HepG2 (cell line): ENCODE data around the gene MMAA. TPM values are rescaled to one million over a fixed set of nuclear protein-coding genes. Genes with fewer than 3 reads are reported as not detected.
A peak's percentile ranks its signal among the peaks of the same experiment; 100 is the strongest.

Experiments used
- ATAC-seq: fragments of 200-7000 bp; cut with Tn5 transposase; 3 replicates; pipeline ENCODE4 v1.9.1; 2020; ENCODE audit warnings: mild to moderate bottlenecking, moderate library complexity
- BruUV-seq: library from RNA; stranded (reverse); fragments of 400-500 nt; replicated peaks from 2 replicates; lab custom pipeline; 2021; lab: Mats Ljungman, UMichigan
- CTCF ChIA-PET: fragments of 300-600 bp; formaldehyde crosslinking; extraction: SDS; loops from one replicate; lab custom pipeline; 2021; ENCODE audit warnings: low total read pairs, inconsistent platforms, low intra/inter-chr PET ratio; lab: Yijun Ruan, JAX
- POLR2A ChIA-PET: fragments of 350-600 bp; sonication (Branson Sonifier 250); formaldehyde crosslinking; loops from one replicate; lab custom pipeline; 2020; ENCODE audit warnings: antibody characterized with exemption, inconsistent platforms; lab: Yijun Ruan, JAX
- DNase-seq: peaks from one replicate; pipeline ENCODE4 v3.0.0-alpha.2; 2015; ENCODE audit warnings: low spot score
- FAIRE-seq: peaks from 3 replicates; lab custom pipeline; 2011; peaks lifted over from hg19 to GRCh38; lab: Jason Lieb, UNC
- H2AFZ ChIP-seq: one replicate; pipeline ENCODE4 v1.6.1; 2011; ENCODE audit warnings: low read length, inconsistent platforms
- H3K27ac ChIP-seq: fragments of 300-600 bp; 3 replicates; pipeline ENCODE4 v1.8.0; 2011; ENCODE audit warnings: mixed run types, mild to moderate bottlenecking, mixed read lengths, low read length, inconsistent platforms; ENCODE audit not compliant: insufficient read depth; ENCODE audit errors: extremely low read length
- H3K27me3 ChIP-seq, 2 experiments: fragments of 200-600 bp in 1 of 2; 2 replicates in 1 of 2; 3 replicates in 1 of 2; pipeline versions ENCODE4 v1.6.0 to v1.8.0; 2011; ENCODE audit warnings: low read length in 2 of 2, mild to moderate bottlenecking in 2 of 2, moderate library complexity in 2 of 2, inconsistent platforms in 1 of 2; ENCODE audit not compliant: insufficient read depth in 2 of 2, control insufficient read depth in 1 of 2
- H3K36me3 ChIP-seq, 2 experiments: fragments of 200-600 bp in 1 of 2; replicated peaks in 1 of 2; 2 replicates in 1 of 2; 3 replicates in 1 of 2; pipeline versions ENCODE4 v1.5.1 to v1.8.0; 2011; ENCODE audit warnings: low read length in 2 of 2, inconsistent platforms in 1 of 2; ENCODE audit not compliant: insufficient read depth in 2 of 2, control insufficient read depth in 1 of 2
- H3K4me1 ChIP-seq: 2 replicates; pipeline ENCODE4 v1.5.1; 2012; ENCODE audit warnings: low read length, inconsistent platforms; ENCODE audit not compliant: insufficient read depth
- H3K4me2 ChIP-seq: 2 replicates; pipeline ENCODE4 v1.6.0; 2011; ENCODE audit warnings: low read depth, low read length, inconsistent platforms
- H3K4me3 ChIP-seq, 3 experiments: fragments of 200-600 bp in 1 of 3; sonication (generic), shearing (Covaris generic) in 1 of 3; replicated peaks in 1 of 3; 2 replicates each; pipeline ENCODE4 v1.5.1; 2011 to 2016; ENCODE audit warnings: low read length in 3 of 3, inconsistent platforms in 2 of 3, low read depth in 2 of 3, mild to moderate bottlenecking in 2 of 3, control low read depth in 1 of 3, mixed read lengths in 1 of 3; ENCODE audit not compliant: insufficient read depth in 1 of 3
- H3K79me2 ChIP-seq: one replicate; pipeline ENCODE4 v1.6.1; 2011; ENCODE audit warnings: low read length, inconsistent platforms; ENCODE audit not compliant: insufficient read depth
- H3K9ac ChIP-seq: 2 replicates; pipeline ENCODE4 v1.6.0; 2011; ENCODE audit warnings: mild to moderate bottlenecking, low read depth, low read length, inconsistent platforms; ENCODE audit not compliant: insufficient read depth
- H3K9me3 ChIP-seq: 2 replicates; pipeline ENCODE4 v1.5.1; 2012; ENCODE audit warnings: mild to moderate bottlenecking, low read length
- H4K20me1 ChIP-seq: 2 replicates; pipeline ENCODE4 v1.6.0; 2011; ENCODE audit warnings: inconsistent platforms, mild to moderate bottlenecking, low read length, moderate library complexity; ENCODE audit not compliant: insufficient read depth
- BCL6 ChIP-seq: IDR thresholded peaks from 2 replicates; pipeline ENCODE4 v1.6.1; 2016; ENCODE audit warnings: missing genetic modification reagents, missing compliant biosample characterization
- CBX1 ChIP-seq: IDR thresholded peaks from one replicate; pipeline ENCODE4 v1.6.1; 2016; ENCODE audit warnings: antibody characterized with exemption, low read depth
- MAFF ChIP-seq: IDR thresholded peaks from 2 replicates; pipeline ENCODE4 v1.6.1; 2011; ENCODE audit warnings: low read depth, low read length, improper control_type of control experiment
- MAFK ChIP-seq, 2 experiments: IDR thresholded peaks in 1 of 2; conservative IDR thresholded peaks in 1 of 2; 2 replicates each; pipeline ENCODE4 v1.6.1; 2011; ENCODE audit warnings: improper control_type of control experiment in 2 of 2, low read length in 2 of 2
- NCOA1 ChIP-seq: sonication (generic); formaldehyde crosslinking; IDR thresholded peaks from 2 replicates; pipeline ENCODE4 v1.9.0; 2021; ENCODE audit warnings: missing genetic modification reagents
- SPEN ChIP-seq: sonication (generic); formaldehyde crosslinking; IDR thresholded peaks from 2 replicates; pipeline ENCODE4 v1.5.1; 2020; ENCODE audit warnings: low read depth, mild to moderate bottlenecking, missing genetic modification reagents
- SRSF1 ChIP-seq: fragments of 200-400 bp; formaldehyde crosslinking; optimal IDR thresholded peaks from 2 replicates; pipeline ENCODE3; 2017; ENCODE audit warnings: mild to moderate bottlenecking, low read depth, low read length, moderate library complexity
- SUZ12 ChIP-seq: fragments of 150-350 bp; IDR thresholded peaks from 2 replicates; pipeline ENCODE4 v1.6.1; 2014; ENCODE audit warnings: low read depth, low read length
- TAF1 ChIP-seq: sonication (generic); formaldehyde crosslinking; IDR thresholded peaks from 2 replicates; pipeline ENCODE4 v1.4.0; 2020; ENCODE audit warnings: missing genetic modification reagents
- THYN1 ChIP-seq: sonication (generic); formaldehyde crosslinking; IDR thresholded peaks from 2 replicates; pipeline ENCODE4 v1.8.1; 2023; ENCODE audit warnings: low read depth, mild to moderate bottlenecking, moderate library complexity, missing genetic modification reagents, borderline replicate concordance
- ZMYM3 ChIP-seq: sonication (generic); formaldehyde crosslinking; IDR thresholded peaks from 2 replicates; pipeline ENCODE4 v1.5.1; 2020; ENCODE audit warnings: mild to moderate bottlenecking, missing genetic modification reagents
- ZNF205 ChIP-seq: IDR thresholded peaks from 2 replicates; pipeline ENCODE4 v1.6.1; 2018; ENCODE audit warnings: missing biosample characterization, missing genetic modification reagents
- ZNF44 ChIP-seq: sonication (generic); formaldehyde crosslinking; IDR thresholded peaks from 2 replicates; pipeline ENCODE4 v1.5.1; 2020; ENCODE audit warnings: mild to moderate bottlenecking, missing genetic modification reagents
- WGBS: methylation state at CpG from one replicate; pipeline ENCODE4 v1.1.6; 2017; ENCODE audit warnings: low lambda C conversion rate; 5-methylcytosine and 5-hydroxymethylcytosine counted together
- in situ Hi-C: cut with HindIII; loops from 2 replicates; pipeline ENCODE4 v1.10.0; 2017; ENCODE audit warnings: low pct_unique_long_range_greater_than_20kb; ENCODE audit not compliant: extremely low pct_ligation_motif_present
- intact Hi-C: fragments of 100-400 bp; cut with micrococcal nuclease; formaldehyde crosslinking; loops from one replicate; pipeline ENCODE4 v1.10.0; 2022; ENCODE audit not compliant: unreplicated experiment
- polyA plus RNA-seq, 8 experiments: library from polyadenylated mRNA; depleted of rRNA in 3 of 8; stranded (reverse) in 7 of 8; unstranded in 1 of 8; fragments of >200 nt; fragmentation: Illumina TruSeq in 4 of 8; extraction: Trizol in 4 of 8; gene quantifications; 2 replicates each; pipeline versions ENCODE4 v1.2.1 to v1.2.3, GENCODE V29; 2011 to 2016; ENCODE audit warnings: low read depth in 4 of 8, missing spikeins in 1 of 8, mixed read lengths in 1 of 8; ENCODE audit not compliant: insufficient read depth in 1 of 8
- total RNA-seq, 5 experiments: library from RNA; depleted of rRNA; stranded (reverse); fragments of >200 nt; fragmentation: Illumina TruSeq; extraction: Trizol; gene quantifications; 2 replicates each; pipeline ENCODE4 v1.2.3, GENCODE V29; 2016; ENCODE audit warnings: low read depth in 1 of 5
- TF ChIP-seq, protein P1 (sequence below): sonication (generic); formaldehyde crosslinking; conservative IDR thresholded peaks from 2 replicates; pipeline ENCODE4 v1.4.0; 2020; ENCODE audit warnings: missing genetic modification reagents
- TF ChIP-seq, protein P2 (sequence below): sonication (generic); formaldehyde crosslinking; IDR thresholded peaks from 2 replicates; pipeline ENCODE4 v1.4.0; 2020; ENCODE audit warnings: mild to moderate bottlenecking, missing genetic modification reagents, borderline replicate concordance

MMAA gene
- total and polyA plus RNA-seq, 2 of the 13 experiments (the other 11 are each of a cell fraction or from before 2014, with no cell fraction given) = 1.3 to 2.8 TPM

DNA sequence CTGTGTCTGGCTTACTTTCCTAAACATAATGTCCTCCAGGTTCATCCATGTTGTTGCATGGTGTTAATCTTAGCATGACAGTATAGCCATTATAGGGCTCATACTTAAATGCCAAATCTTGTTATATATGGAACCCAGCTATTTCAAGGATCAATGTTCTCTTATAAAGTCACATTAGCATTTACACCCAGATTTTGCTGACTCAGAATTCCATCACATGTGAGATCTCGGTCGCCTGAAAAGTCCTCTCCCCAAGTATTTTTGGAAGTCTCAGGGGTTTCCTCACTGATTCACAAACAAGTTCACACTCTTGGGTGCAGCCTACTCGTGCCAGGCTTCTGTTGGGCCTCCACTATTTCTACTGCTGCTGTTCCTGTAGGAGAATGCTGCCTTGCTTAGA, 40.9 kb downstream of the MMAA start:
- Histone ChIP-seq H3K79me2 (no peaks in the 10 kb centered on the region), H3K4me2 (no peak overlapping the region), H3K9ac (no peak overlapping the region), H3K27ac (no peak overlapping the region), H3K36me3 (no peaks in the 10 kb centered on the region), H4K20me1 (no peaks in the 10 kb centered on the region), H3K4me3 (no peak overlapping the region), H2AFZ (no peak overlapping the region), H3K27me3 (no peaks in the 10 kb centered on the region), H3K9me3 (no peaks in the 10 kb centered on the region), H3K4me1 (no peaks in the 10 kb centered on the region)
- in situ Hi-C loops (no loop called here), intact Hi-C loops (no loop called here)
- WGBS = 62% methylated on average over 3 of the region's 3 CpGs
- no TSS peak for BruUV-seq
- no peak for DNase-seq
- ChIA-PET CTCF (no interaction called here), POLR2A (no interaction called here)
- no peak for FAIRE-seq
- TF ChIP-seq TAF1 (no peak), MAFF (peak; percentile 91), MAFK (conservative IDR thresholded peaks at IDR 0.05 in 1 of 2, IDR thresholded peaks at IDR 0.05 in 1 of 2; ENCODE audit: low read length in 2 of 2) (peak; percentile 87 to 95)
- ATAC-seq = no peak

DNA sequence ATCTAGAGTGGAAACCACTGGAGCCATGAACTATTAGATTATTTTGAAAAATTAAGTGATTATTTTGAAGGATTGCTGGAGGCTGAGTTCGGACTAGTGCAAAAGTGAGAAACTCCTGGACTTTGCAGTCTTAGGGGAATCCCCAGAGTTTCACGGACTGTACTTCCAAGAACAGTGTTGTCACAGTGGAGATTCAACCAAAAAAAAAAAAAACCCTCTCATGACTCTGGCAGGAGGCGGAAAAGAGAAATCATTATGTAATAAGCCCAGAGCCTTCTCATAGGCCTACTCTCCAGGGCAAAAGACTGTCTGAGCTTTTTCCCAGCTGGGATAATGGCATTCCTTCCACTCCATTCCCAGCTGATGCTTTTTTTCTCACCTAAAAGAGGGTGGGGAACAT, 44.0 kb downstream of the MMAA start:
- no peaks in the 10 kb centered on the region for H3K79me2 ChIP-seq
- CTCF ChIA-PET = no interaction called here
- no peak overlapping the region for H3K9ac ChIP-seq
- 19% methylated on average over 3 of the region's 3 CpGs for WGBS
- H3K9me3 ChIP-seq = no peaks in the 10 kb centered on the region
- no peak overlapping the region for H3K27ac ChIP-seq
- DNase-seq (no peak), FAIRE-seq (no peak), ATAC-seq (no peak; the same call in 2 of the 3 replicates)
- H3K36me3 ChIP-seq = no peaks in the 10 kb centered on the region
- no peak overlapping the region for H2AFZ ChIP-seq
- H3K4me2 ChIP-seq = no peak overlapping the region
- H4K20me1 ChIP-seq = no peaks in the 10 kb centered on the region
- intact Hi-C loops = no loop called here
- no TSS peak for BruUV-seq
- H3K27me3 ChIP-seq = no peaks in the 10 kb centered on the region
- H3K4me1 ChIP-seq = no peaks in the 10 kb centered on the region
- no peak overlapping the region for H3K4me3 ChIP-seq
- in situ Hi-C loops = no loop called here
- POLR2A ChIA-PET = no interaction called here
- TF ChIP-seq SPEN (CRISPR knock-in tag) (no peak), CBX1 (no peak), SUZ12 (no peak), TAF1 (no peak), THYN1 (no peak), ZNF205 (CRISPR knock-in tag) (no peak), NCOA1 (no peak), BCL6 (CRISPR knock-in tag) (peak; percentile 27; the same call in 1 of the 2 replicates), ZMYM3 (CRISPR knock-in tag) (no peak), ZNF44 (CRISPR knock-in tag) (no peak), SRSF1 (no peak)
- TF ChIP-seq, protein P1, sequence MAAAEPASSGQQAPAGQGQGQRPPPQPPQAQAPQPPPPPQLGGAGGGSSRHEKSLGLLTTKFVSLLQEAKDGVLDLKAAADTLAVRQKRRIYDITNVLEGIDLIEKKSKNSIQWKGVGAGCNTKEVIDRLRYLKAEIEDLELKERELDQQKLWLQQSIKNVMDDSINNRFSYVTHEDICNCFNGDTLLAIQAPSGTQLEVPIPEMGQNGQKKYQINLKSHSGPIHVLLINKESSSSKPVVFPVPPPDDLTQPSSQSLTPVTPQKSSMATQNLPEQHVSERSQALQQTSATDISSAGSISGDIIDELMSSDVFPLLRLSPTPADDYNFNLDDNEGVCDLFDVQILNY (CRISPR knock-in tag) = no peak
- TF ChIP-seq, protein P2, sequence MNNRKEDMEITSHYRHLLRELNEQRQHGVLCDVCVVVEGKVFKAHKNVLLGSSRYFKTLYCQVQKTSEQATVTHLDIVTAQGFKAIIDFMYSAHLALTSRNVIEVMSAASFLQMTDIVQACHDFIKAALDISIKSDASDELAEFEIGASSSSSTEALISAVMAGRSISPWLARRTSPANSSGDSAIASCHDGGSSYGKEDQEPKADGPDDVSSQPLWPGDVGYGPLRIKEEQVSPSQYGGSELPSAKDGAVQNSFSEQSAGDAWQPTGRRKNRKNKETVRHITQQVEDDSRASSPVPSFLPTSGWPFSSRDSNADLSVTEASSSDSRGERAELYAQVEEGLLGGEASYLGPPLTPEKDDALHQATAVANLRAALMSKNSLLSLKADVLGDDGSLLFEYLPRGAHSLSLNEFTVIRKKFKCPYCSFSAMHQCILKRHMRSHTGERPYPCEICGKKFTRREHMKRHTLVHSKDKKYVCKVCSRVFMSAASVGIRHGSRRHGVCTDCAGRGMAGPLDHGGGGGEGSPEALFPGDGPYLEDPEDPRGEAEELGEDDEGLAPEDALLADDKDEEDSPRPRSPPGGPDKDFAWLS = no peak
